SIG-M5 treated with dmso at 0.1 percent for 504 hours (cell line): ENCODE measurements around the gene MAP4K5.
A peak's percentile ranks its signal among the peaks of the same experiment; 100 is the strongest.
"Not testable (repeated sequence)": the region's sequence is repeated elsewhere in the genome, so short reads cannot be mapped to it uniquely, and the experiment has no call there.

ENCODE experiments used
- DNase-seq: peaks from one replicate; lab custom pipeline; 2025; ENCODE audit not compliant: unreplicated experiment; lab: John Stamatoyannopoulos, UW

MAP4K5 gene

DNA sequence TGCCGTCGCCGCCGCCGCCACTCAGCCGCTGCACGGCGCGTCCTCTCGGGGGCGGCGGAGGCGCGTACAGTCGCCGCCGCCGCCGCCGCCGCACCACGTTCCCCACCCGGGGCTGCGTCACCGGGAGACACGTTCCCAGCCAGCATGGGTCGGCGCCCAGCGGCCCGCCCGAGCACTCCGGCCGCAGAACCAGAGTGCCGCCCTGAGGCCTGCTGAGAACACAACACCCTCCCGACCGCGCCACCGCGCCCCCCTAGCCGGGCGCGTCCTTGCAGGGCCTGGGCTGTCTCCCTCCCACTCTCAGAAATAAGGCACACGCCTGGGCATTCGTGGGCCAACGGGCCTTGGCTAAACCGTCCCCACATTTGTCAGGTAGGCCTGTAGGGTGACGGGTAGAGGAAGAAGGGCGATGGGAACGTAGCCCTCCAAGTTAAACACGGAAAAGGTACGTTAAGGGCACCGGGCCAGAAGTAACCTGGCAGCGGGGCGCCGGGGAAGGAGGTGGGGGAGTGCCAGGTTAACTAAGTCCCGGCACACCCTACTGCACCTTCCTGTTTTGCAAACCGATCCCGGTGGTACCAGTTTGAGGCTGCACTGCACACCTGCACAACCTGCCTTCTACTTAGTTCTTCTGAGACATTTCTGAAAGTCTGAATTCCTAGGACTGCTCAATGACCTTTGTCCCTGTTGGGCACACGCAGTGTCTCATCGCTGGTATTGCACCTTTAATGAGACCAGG, at the start of gene MAP4K5:
Gene MAP4K5 (minus strand): TSS at position 68 of the 739 bp plus-strand sequence. CDS start 520 bp downstream, outside the sequence.
- DNase-seq: peak; percentile 82

DNA sequence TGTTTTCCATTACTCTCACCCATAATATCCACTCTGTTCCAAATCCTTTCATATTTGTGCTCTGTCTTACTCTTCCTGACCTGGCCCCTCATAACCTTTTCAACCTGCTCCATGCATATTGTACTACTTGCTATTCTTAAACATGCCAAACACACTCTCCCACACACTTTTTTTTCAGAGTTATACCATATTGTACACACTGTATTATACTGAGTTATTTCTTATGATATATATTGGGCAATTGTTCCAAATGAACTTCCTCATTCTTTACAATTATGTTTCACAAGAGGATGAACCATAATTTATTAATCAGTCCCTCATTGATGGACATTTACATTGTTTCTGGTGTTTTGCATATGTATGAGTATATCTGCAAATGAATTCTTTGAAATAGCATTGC, 46.1 kb upstream of the MAP4K5 start:
- no peak for DNase-seq

DNA sequence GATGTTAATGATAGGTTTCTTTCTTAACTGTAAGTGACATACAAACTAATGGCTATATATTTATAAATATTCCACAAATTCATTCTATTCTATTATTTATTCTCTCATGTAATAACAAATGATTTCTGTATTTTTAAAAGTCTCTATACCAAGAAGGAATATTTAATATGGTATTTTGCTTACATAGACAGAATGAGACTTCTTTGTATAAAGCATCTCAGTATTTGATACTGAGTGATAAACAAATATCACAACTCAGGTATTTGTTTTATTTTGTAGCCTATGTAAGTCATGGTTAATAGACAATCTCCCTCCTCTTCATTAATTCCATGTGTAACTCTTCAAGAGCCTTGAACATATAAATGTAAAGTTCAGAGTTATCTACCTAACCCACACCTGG, 45.6 kb upstream of the MAP4K5 start:
- no peak for DNase-seq

DNA sequence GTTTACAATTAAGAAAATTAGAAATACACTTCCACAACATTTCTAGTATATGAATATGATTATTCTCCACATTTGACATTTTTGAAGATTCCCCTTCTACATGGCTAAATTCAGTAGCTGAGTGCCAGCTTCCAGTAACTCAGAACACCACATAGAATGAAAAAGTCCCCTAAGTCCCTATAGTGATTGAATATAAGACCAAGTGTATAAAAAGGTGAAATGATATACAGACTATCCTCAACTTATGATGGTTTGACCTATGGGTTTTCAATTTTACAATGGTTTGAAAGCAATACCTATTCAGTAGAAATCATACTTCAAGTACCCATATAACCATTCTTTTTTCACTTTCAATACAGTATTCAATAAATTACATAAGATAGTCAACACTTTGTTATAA, 43.4 kb upstream of the MAP4K5 start:
- DNase-seq: no peak

DNA sequence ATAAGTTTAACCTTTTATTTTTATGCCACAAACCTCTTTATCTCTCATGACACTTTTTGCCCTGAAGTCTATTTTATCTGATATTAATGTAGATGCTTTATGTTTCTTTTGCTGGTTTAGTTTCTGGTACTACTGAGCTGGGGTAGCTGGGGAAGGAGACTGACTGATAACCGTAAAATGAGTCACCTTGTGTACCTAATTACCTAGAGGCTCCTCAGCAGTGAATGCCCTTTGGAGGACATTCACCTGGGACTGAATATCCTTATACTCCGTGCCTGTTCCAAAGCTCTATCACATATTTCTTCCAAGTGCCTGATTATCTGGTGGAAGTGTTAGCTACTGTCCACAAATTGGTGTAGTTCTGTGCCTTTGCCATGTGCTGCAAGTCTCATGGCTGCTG, 41.5 kb upstream of the MAP4K5 start:
- DNase-seq: no peak

DNA sequence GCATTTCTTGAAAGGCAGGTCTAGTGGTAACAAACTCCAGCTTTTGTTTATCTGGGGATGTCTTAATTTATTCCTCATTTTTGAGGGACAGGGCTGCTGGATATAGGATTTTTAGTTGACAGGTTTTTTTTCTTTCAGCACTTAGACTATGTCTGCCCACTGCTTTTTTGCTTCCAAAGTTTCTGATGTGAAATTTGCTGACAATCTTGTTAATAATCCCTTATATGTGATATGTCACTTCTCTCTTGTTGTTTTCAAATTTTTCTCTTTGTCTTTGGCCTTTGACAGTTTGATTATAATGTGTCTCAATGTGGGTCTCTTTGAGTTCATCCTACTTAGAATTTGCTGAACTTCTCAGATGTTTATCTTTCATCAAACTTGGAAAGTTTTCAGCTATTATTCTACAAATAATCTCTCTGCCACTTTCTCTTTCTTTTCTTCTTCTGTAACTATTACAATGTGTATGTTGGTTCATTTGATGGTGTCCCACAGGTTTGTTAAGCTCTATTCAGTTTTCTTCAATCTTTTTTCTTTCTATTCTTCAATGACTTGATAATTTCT, 37.4 kb upstream of the MAP4K5 start:
- no peak for DNase-seq

DNA sequence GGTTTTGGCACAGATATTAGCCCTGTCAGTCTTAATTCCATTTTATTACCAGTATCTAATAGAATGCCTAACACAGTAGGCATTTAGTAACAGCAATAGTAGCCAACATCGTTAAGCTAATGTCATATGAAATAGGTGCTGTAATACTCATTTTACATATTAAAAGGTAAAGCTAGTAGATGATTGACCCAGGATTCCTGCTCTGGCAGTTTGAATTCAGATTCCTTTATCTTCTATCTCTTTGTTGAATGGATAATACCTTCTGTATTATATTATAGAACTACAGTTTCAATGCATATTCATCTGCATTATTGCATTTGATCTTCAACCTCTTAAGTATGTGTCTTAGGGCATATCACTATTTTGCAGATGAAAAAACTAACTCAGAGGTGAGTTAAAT, 30.5 kb upstream of the MAP4K5 start:
- DNase-seq: no peak

DNA sequence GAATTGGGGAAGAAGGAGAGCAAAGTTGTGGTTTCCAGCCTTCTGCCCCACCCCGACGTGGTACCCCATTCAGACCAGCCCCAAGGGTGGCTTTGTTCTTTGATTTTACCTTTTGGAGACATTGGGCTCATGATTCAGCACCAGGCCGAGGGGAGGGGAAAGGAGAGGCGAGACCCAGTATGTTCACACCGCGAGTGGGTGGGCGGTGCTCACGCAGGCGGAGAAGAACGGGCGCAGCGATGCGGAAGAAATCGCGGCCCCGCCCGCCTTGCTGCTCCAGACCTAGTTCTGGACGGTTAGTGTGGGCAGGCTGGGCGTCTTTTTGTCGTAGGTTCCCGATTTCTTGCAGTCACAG, 28.5 kb upstream of the MAP4K5 start:
- DNase-seq: peak; percentile 34

DNA sequence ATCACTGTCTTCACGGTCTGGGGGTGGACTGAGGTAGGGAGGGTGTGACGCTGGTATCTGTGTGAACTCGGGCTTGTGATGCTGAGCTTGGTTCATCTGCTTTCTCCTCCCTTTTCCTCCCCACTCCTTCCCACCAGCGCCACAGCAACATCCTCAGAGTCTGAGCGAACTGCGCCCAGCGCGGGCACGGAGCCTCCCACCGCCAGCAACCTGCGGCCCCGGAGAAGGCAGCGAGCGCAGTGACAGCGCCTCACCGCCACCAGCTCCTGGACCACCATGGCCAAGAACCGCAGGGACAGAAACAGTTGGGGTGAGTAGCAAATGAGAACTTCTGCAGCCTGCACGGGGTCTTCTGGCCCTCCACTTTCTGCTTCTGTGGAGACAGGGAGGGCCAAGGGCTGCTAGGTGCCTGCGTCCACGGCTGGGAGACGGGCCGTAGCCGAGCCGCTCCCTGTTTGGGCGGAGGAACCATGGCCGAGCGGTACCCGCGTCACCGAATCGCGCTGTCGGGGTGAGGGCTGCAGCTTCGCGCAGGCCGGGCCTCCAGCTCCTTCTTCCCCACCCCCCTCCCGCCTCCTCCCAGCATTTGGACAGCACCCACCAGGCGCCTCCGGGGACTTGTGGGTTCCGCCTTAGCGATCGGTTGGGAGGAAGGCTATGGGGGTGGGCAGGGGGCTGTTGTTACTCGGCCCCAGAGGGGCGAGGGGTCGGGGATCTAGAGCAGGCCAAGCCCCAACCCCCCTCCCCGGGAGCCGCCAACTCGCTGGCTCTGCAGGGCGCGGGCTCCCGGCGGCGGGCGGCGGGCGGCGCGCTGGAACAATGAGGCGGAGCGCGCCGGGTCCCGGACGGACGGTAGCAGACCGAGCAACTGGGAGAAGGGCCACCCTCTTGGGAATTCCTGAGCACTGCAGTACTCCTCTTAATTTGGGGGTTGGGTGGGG, 27.9 kb upstream of the MAP4K5 start, which contains the start of gene ATL1:
Gene ATL1 (plus strand): TSS at position 156 of the 941 bp plus-strand sequence. CDS start 121 bp downstream, at position 277.
- DNase-seq: peak; percentile 30

DNA sequence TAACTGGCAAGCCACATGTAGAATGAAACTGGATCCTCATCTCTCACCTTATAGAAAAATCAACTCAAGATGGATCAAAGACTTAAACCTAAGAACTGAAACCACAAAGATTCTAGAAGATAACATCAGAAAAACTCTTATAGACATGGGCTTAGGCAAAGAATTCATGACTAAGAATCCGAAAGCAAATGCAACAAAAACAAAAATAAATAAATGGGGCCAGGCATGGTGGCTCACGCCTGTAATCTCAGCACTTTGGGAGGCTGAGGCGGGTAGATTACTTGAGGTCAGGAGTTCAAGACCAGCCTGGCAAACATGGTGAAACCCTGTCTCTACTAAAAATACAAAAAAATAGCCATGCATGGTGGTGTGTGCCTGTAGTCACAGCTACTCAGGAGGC, 20.4 kb upstream of the MAP4K5 start:
- DNase-seq: not testable (repeated sequence)

DNA sequence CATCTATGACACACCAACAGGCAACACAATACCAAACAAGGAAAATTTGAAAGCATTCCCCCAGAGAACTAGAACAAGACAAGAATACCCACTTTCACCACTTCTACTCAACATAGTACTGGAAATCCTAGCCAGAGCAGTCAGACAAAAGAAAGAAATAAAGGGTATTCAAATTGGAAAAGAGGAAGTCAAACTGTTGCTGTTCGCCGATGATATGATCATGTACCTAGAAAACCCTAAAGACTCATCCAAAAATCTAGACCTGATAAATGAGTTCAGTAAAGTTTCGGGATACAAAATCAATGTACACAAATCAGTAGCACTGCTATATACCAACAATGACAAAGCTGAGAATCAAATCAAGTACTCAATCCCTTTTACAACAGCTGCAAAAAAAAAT, 19.5 kb upstream of the MAP4K5 start:
- no peak for DNase-seq

DNA sequence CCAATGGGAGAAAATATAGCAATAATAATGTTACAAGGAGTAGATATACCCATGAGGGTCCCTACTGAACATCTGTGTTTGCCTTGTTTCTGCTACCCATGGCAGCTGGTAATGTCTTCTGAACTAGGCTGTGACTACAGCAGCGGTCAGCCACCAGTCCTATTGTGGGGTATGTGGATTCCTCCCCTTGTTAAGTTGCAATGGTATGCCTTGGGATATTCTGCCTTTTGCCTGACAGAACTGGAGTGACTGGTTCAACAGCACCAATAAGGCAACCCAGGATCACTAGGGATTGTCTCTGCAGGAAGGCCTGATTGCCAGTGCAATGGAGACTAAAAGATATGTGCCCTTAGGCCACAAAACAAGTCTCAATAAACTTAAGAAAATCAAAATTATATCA, 17.9 kb upstream of the MAP4K5 start:
- no peak for DNase-seq

DNA sequence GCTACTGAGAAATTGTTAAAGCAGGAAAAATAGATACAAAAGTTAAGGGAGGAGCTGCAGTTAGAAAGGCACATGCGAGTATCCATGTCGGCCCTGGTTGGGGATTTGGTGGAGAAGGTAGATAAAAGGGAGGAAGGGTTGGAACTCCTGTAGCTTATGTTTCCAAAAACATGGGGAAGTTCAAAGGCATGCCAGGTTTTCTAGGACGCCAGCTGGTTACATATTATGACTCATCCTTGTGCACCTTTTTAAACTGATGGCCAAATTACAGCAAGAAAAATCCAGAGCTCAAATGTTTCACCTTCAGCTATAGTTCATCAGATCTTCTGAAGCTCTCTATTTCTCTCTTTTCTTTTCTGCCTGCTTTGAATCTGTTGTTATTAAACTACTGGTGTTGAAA, 13.2 kb upstream of the MAP4K5 start:
- no peak for DNase-seq

DNA sequence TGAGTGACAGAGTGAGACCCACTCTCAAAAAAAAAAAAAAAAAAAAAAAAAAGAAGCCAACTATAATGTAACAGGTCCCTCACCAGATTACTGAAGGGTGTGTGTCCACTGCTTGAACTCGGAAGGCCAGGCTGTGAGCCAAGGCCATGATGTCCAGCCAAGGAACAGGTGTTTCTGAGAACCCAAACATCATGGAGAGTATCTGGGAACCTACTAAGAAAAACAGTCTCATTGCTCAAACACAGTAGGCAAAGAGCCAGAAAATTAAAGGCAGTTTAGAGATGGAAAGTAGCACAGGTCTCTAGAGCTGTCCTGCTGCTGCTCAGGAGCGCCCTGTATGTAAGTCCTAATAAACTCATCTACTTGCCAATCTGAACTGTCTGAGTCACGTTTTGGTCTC, 12.5 kb upstream of the MAP4K5 start:
- DNase-seq: no peak

DNA sequence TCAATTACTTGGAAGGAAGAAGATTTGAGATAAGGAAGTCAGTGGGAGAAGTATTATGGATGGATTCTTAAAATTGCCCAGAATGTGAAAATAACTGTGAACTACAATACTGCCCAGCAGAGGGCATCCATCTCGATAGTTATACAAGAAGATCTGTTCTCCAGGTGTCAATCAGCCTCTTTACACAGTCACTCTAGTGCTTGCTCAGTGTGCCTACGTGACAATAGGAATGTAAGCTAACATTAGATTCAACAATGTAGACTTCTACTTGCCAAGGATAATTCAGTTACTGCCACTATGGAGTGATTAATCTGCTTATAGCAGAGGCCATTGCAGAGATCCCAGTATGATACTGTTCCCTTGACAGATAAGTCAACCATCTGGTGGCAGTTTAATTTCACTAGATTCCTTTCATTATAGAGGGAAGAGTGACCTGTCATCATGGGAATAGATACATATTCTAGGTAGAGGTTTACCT, 10.6 kb upstream of the MAP4K5 start:
- peak; percentile 65 for DNase-seq

DNA sequence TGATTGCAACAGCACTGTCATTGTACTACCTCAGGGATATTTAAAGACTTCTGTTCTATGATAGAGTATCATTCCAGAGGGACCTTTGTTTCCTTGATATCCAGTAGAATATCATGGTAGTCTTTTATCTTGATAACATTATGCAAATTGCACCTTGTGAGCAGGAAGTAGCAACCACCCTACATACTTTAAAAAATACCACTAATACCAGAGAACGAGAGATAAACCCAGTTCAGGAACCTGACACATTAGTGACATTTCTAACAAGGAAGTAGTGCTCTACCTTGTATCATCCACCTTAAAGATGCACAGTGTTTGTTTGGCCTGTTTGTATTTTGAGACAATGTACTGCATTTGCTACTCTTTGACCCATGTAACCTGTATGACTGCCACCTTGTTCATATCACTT, 8.8 kb upstream of the MAP4K5 start:
- no peak for DNase-seq

DNA sequence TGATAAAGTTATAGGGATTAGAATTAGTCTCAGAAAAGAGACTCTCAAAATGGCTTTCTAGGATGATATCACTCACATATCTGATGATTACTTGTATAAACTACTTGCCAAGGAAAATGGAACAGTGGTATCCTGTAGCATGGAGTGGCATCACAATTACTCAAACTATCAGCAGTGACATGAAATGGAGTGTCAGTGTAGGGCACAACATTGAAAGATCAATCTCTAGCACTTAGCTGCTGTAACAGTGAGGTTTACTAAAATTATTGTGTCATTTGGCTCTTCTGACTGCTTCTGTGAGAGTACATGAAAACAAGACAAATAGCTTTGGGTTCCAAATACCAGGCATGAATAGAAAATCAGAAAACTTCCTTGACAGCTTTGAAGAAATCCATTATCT, 6.7 kb upstream of the MAP4K5 start:
- no peak for DNase-seq

DNA sequence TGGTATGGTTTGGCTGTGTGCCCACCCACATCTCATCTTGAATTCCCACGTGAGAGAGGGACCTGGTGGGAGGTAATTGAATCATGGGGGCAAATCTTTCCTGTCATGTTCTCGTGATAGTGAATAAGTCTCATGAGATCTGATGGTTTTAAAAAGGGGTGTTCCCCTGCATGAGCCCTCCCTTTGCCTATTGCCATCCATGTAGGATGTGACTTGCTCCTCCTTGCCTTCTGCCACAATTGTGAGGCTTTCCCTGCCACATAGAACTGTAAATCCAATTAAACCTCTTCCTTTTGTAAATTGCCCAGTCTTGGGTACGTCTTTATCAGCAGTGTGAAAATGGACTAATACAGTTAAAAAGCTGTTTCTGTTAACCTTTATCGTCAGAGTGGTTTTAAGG, 5.7 kb upstream of the MAP4K5 start:
- DNase-seq: not testable (repeated sequence)

DNA sequence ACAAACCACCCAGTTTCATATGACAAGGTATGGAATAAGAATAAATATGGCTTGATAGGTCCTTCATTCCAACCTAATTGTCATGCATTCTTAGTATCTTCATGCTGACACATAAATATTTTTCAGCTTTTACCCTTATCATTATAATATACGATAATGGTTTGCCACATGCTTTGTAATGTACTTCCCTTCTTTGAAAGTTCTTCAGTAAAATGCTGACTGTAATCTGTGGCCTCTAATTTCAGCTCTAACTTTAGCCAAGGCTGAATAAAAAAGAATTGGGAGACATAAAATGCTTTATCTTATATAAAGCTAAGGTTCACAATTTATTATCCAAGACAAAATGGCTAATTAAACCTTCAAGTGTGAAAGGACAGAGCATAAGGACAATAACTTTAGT, 2.6 kb upstream of the MAP4K5 start:
- no peak for DNase-seq

DNA sequence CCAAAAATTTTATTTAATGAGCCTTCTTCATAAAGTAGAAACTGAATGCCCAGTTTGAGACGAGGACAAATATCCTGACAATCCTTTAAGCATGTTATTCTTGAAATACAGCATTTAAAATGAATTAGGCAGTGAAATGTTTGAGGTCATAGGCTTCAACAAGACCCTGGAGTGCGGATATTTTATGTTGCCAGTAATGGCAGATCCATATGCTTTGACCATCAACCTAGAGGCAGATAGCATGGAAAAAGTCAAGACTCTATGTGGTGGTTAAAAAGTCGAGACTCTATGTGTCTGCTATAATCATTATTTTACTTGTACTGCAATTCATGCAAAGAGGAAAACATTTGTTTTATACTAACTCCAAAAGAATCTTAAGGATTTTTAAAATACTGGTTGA, 2.0 kb upstream of the MAP4K5 start:
- DNase-seq: no peak

DNA sequence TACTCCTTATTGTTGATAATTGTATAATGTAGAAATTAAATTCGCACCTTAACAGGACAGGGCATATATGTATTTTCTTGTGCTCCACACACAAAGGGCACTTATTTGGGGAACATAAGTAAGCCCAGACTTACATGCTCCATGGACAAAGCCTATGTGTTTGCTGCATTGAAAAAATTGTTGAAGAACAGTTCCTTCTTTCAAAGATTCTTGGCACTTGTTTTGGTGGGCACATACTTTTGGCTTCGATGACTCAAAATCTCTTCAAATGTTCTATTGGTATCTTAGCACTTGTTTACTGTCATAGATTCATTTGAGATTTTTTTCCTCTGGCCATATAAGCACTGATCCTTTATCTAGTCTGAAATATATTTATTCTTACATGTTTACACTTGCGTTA, 1.4 kb upstream of the MAP4K5 start:
- DNase-seq: no peak

DNA sequence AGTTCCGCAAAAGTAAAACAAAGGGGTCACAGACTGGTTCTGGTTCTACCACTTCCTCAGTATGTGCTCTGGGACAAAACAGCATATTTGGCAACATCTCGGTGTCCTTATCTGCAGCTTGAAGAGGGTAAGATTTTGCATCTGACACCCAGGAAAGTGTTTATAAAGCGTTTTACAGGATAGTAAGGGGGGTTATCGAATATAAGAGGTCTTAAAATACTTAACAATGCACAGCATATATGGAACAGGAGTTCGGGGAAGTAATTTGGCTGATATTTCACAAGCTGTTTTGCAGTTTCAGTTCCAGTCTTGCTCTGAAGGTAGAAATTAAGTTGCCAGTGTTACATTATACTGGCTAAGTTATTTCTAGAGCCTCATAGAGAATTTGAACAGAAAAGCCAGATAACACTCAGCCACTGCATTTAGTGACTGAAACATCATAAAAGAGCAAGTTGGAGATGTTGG, 904 bp upstream of the MAP4K5 start:
- peak; percentile 93 for DNase-seq
